IPS-18a (cell line): ENCODE data around the gene KIR2DL3.
"Not testable (repeated sequence)": the region's sequence is repeated elsewhere in the genome, so short reads cannot be mapped to it uniquely, and the experiment has no call there.

Source experiments
- H3K27ac ChIP-seq: one replicate; pipeline ENCODE4 v1.5.1; 2013; ENCODE audit warnings: low read length
- H3K27me3 ChIP-seq: one replicate; pipeline ENCODE4 v1.6.1; 2013; ENCODE audit warnings: mild to moderate bottlenecking, low read length; ENCODE audit not compliant: control insufficient read depth, insufficient read depth
- H3K36me3 ChIP-seq: one replicate; pipeline ENCODE4 v1.6.1; 2013; ENCODE audit warnings: low read depth, low read length; ENCODE audit not compliant: control insufficient read depth
- H3K4me1 ChIP-seq: one replicate; pipeline ENCODE4 v1.6.1; 2013; ENCODE audit warnings: low read depth, low read length; ENCODE audit not compliant: control insufficient read depth
- H3K4me3 ChIP-seq: one replicate; pipeline ENCODE4 v1.5.1; 2013; ENCODE audit warnings: low read length
- H3K9ac ChIP-seq: one replicate; pipeline ENCODE4 v1.6.1; 2013; ENCODE audit warnings: mild to moderate bottlenecking, low read length, moderate library complexity
- H3K9me3 ChIP-seq: one replicate; pipeline ENCODE4 v1.6.1; 2013; ENCODE audit warnings: low read depth, low read length; ENCODE audit not compliant: control insufficient read depth

The KIR2DL3 gene

GRCh38 chr19:54747614-54748322, 9.5 kb downstream of the KIR2DL3 start:
- H3K27me3 ChIP-seq, H3K27ac ChIP-seq, H3K36me3 ChIP-seq, H3K4me1 ChIP-seq, H3K9ac ChIP-seq, H3K9me3 ChIP-seq, H3K4me3 ChIP-seq: not testable (repeated sequence)

DNA sequence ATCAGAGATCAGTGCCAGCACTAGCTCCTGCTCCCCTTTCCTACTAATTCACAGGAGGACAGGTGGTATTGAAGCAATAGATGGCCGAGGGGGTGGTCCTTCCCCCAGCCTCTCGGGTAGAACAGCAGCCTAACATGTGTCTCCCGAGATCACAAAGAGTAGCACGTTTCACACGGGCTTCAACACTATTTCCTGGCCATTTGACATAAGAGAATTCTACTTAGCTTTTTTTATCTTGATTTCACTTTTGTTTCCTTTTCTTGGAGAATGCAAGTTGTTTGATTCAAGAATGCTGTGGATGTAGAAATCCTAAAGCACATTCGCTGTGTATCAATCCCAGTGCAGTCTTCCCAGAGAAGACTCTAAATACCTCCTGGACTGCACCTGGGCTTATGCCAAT, 12.0 kb downstream of the KIR2DL3 start:
- not testable (repeated sequence) for H3K27ac ChIP-seq, H3K9me3 ChIP-seq, H3K27me3 ChIP-seq, H3K36me3 ChIP-seq, H3K4me1 ChIP-seq, H3K9ac ChIP-seq, H3K4me3 ChIP-seq

DNA sequence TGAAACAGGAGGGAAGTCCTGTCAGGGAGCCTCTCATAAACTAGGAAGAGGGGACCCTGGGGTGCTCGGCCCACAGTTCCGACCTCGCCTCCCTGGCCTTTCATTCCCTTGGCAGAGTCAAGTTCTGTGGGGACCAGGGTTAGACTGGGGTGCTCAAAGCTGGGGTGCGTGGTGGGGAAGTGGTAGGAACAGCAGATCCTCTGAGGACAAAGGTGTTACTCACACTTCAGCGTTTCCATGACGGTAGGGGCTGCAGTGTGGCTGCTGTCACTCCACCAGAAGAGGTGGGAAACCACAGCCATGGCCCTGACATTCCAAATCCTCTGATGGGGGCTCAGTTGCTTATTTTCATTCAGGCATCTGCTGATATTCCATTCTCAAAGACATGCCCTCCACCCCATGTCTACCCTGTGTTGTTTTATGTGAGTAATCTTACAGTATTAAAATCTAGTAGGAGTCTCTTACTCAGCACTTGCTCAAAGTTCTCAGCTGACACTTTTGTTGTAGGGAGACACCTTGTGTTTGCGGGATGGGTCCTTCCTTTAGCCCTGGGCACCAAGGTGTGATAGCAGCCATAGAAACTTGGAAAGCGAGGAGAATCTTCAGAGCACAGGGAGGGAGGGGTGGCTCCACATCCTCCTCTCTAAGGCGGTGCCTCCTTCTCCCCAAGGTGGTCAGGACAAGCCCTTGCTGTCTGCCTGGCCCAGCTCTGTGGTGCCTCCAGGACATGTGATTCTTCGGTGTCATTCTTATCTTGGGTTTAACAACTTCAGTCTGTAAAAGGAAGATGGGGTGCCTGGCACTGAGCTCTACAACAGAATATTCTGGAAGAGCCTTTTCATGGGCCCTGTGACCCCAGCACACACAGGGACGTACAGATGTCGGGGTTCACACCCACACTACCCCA, 18.1 kb downstream of the KIR2DL3 start:
- not testable (repeated sequence) for H3K9ac ChIP-seq, H3K4me1 ChIP-seq, H3K9me3 ChIP-seq, H3K27me3 ChIP-seq, H3K4me3 ChIP-seq, H3K27ac ChIP-seq, H3K36me3 ChIP-seq

DNA sequence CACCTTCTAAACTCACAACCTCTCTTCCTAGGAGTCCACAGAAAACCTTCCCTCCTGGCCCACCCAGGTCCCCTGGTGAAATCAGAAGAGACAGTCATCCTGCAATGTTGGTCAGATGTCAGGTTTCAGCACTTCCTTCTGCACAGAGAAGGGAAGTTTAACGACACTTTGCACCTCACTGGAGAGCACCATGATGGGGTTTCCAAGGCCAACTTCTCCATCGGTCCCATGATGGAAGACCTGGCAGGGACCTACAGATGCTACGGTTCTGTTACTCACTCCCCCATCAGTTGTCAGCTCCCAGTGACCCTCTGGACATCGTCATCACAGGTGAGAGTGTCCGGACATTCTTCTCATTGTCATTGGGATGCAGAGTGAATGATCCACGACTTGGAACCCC, 20.3 kb downstream of the KIR2DL3 start:
- not testable (repeated sequence) for H3K27ac ChIP-seq, H3K27me3 ChIP-seq, H3K9me3 ChIP-seq, H3K36me3 ChIP-seq, H3K9ac ChIP-seq, H3K4me1 ChIP-seq, H3K4me3 ChIP-seq

- not testable (repeated sequence) for H3K4me1 ChIP-seq, H3K36me3 ChIP-seq, H3K27me3 ChIP-seq, H3K9me3 ChIP-seq, H3K4me3 ChIP-seq, H3K9ac ChIP-seq, H3K27ac ChIP-seq
Measured at GRCh38 chr19:54764219-54764618, 25.9 kb downstream of the KIR2DL3 start.

DNA sequence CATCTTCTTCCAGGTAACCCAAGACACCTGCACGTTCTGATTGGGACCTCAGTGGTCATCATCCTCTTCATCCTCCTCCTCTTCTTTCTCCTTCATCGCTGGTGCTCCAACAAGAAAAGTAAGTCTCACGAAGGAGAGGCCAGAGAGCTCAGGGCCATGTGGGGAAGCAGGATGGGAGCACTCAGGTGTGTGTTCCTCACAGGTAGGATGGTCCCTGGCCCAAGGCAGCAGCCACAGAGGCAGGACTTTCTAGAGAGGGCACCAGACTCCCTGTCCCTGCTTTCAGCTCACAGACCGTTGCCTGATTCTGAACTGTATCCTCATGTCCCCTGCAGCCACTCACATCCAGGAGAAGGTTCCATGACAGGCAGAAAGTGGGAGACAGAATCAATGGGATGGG, 28.2 kb downstream of the KIR2DL3 start:
- H3K4me3 ChIP-seq, H3K27me3 ChIP-seq, H3K9ac ChIP-seq, H3K27ac ChIP-seq, H3K4me1 ChIP-seq, H3K36me3 ChIP-seq: not testable (repeated sequence)
- peaks cover 11% of the 10 kb centered on the region for H3K9me3 ChIP-seq

GRCh38 chr19:54769646-54770045, 31.3 kb downstream of the KIR2DL3 start, which contains the start of gene KIR2DL1:
Gene KIR2DL1 (plus strand): TSS chr19:54769793. CDS start chr19:54769851, 58 bp downstream.
- not testable (repeated sequence) for H3K4me1 ChIP-seq, H3K9ac ChIP-seq, H3K27me3 ChIP-seq, H3K27ac ChIP-seq, H3K4me3 ChIP-seq, H3K36me3 ChIP-seq
- H3K9me3 ChIP-seq: peaks cover 15% of the 10 kb centered on the region

DNA sequence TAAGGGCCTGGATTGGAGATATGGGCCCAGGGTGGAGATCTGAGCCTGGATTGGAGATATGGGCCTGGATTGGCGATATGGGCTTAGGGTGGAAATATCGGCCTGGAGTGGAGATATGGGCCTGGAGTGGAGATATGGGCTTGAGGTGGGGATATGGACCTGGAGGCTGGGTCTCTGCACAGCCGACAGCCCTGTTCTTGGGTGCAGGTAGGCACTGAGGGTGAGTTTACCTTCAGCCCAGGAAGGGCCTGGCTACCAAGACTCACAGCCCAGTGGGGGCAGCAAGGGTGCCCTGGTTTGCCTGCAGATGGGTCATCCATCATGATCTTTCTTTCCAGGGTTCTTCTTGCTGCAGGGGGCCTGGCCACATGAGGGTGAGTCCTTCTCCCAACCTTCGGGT, 32.2 kb downstream of the KIR2DL3 start:
- not testable (repeated sequence) for H3K4me3 ChIP-seq, H3K27me3 ChIP-seq, H3K4me1 ChIP-seq, H3K27ac ChIP-seq, H3K9ac ChIP-seq, H3K36me3 ChIP-seq
- H3K9me3 ChIP-seq: peaks cover 17% of the 10 kb centered on the region

DNA sequence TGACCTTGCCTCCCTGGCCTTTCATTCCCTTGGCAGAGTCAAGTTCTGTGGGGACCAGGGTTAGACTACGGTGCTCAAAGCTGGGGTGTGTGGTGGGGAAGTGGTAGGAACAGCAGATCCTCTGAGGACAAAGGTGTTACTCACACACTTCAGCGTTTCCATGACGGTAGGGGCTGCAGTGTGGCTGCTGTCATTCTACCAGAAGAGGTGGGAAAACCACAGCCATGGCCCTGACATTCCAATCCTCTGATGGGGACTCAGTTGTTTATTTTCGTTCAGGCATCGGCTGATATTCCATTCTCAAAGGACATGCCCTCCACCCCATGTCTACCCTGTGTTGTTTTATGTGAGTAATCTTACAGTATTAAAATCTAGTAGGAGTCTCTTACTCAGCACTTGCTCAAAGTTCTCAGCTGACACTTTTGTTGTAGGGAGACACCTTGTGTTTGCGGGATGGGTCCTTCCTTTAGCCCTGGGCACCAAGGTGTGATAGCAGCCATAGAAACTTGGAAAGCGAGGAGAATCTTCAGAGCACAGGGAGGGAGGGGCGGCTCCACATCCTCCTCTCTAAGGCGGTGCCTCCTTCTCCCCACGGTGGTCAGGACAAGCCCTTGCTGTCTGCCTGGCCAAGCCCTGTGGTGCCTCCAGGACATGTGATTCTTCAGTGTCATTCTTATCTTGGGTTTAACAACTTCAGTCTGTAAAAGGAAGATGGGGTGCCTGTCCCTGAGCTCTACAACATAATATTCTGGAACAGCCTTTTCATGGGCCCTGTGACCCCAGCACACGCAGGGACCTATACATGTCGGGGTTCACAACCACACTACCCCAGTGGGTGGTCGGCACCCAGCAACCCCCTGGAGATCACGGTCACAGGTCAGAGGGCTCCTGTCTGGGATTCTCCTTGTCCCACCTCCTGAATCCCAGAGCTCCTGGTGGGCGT, 33.0 kb downstream of the KIR2DL3 start:
- H3K9ac ChIP-seq, H3K36me3 ChIP-seq, H3K4me1 ChIP-seq, H3K4me3 ChIP-seq, H3K27ac ChIP-seq, H3K27me3 ChIP-seq: not testable (repeated sequence)
- peaks cover 17% of the 10 kb centered on the region for H3K9me3 ChIP-seq

DNA sequence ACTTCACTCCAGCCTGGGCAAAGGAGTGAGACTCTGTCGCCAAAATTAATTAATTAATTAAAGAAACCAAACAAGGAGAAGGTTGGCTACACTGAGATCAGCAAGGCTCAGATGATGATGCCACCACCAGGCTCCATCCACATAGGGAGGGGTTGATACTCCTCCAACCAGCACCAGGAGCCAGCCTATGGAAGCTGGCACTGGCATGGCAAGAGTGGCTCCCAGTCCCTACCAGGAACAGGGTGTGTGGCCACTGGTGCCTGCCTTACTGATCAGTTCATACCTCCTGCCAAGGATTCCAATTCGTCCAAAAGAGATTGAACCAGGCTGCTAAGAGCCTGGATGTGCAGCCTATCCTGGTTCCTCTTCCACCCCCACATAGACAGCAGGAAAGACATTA, 34.4 kb downstream of the KIR2DL3 start:
- not testable (repeated sequence) for H3K9ac ChIP-seq, H3K36me3 ChIP-seq

DNA sequence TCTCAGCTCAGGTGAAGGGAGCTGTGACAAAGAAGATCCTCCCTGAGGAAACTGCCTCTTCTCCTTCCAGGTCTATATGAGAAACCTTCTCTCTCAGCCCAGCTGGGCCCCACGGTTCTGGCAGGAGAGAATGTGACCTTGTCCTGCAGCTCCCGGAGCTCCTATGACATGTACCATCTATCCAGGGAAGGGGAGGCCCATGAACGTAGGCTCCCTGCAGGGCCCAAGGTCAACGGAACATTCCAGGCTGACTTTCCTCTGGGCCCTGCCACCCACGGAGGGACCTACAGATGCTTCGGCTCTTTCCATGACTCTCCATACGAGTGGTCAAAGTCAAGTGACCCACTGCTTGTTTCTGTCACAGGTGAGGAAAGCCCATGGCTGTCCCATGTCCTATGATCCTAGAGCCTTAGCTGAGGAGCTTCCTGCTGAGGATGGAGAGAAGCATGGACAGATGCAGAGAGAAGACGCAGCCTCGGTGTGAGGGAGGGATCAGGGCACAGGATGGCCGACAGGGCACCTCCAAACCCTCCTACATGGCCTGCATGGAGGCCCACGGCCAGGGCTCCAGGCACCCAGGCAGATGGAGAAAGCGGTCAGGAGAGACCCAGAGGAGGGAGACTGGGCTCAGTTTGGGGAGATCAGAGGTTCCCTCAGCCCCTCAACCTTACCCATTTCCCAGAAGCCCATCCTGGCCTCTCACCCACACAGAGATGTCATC, 36.9 kb downstream of the KIR2DL3 start:
- H3K9me3 ChIP-seq: peaks cover 13% of the 10 kb centered on the region
- H3K4me1 ChIP-seq, H3K9ac ChIP-seq, H3K27me3 ChIP-seq, H3K27ac ChIP-seq, H3K36me3 ChIP-seq, H3K4me3 ChIP-seq: not testable (repeated sequence)

More for the DNA sequence above, 34.4 kb downstream of the KIR2DL3 start:
- H3K27me3 ChIP-seq, H3K4me3 ChIP-seq, H3K27ac ChIP-seq, H3K4me1 ChIP-seq: not testable (repeated sequence)
- peaks cover 17% of the 10 kb centered on the region for H3K9me3 ChIP-seq
